ENCODE results near the gene ABI3BP.

DNA sequence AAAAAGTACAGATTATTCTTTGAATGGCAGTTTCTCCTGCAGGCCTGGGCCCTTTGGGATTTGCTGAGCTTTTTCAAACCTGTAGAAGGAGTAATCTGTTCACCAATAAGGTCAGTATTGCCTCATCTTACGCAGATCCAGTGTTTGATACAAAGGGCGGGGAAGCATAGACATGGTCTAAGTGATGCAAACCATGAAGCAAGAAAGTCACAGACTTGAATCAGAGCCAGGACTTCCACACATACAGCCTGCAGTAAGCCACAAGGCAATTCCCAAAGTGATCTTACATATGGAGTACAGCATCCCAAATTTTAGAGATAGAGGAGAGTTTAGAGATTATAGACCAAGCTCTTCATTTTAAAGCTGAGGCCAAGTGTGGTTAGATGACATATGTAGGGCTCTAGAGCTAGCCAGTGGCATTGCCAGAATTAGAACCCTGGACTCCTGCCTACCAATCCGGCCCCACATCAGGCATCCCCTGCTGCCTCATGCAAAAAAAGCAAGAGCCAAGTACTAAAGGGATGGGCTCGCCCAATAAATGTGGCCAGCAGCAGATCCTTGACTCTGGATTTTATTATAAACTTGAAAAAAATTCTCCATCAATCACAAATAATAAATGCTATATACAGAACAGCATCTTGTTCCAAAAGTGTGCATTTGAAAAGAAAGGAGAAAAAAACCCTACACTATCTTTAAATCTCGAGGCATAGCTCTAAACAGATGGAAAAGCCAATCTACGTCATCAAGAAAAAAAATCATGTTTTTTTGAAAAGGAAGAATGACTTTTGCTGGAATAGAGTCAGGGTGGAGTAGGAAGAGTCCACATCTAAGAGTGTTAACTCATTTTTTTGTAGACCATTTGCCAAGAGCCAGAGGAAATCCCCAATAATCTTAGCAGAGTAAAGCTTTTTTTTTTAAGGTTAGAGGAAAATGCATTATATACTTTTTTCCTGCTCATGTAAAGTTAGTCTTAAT lies 24.0 kb downstream of the ABI3BP start:
- TF ChIP-seq, protein P1, sequence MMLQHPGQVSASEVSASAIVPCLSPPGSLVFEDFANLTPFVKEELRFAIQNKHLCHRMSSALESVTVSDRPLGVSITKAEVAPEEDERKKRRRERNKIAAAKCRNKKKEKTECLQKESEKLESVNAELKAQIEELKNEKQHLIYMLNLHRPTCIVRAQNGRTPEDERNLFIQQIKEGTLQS (CRISPR knock-in tag; conservative IDR thresholded peaks at IDR 0.05) = no peak
- TF ChIP-seq, protein P2, sequence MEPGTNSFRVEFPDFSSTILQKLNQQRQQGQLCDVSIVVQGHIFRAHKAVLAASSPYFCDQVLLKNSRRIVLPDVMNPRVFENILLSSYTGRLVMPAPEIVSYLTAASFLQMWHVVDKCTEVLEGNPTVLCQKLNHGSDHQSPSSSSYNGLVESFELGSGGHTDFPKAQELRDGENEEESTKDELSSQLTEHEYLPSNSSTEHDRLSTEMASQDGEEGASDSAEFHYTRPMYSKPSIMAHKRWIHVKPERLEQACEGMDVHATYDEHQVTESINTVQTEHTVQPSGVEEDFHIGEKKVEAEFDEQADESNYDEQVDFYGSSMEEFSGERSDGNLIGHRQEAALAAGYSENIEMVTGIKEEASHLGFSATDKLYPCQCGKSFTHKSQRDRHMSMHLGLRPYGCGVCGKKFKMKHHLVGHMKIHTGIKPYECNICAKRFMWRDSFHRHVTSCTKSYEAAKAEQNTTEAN (CRISPR knock-in tag; IDR thresholded peaks at IDR 0.05) = no peak
- TF ChIP-seq, protein P3, sequence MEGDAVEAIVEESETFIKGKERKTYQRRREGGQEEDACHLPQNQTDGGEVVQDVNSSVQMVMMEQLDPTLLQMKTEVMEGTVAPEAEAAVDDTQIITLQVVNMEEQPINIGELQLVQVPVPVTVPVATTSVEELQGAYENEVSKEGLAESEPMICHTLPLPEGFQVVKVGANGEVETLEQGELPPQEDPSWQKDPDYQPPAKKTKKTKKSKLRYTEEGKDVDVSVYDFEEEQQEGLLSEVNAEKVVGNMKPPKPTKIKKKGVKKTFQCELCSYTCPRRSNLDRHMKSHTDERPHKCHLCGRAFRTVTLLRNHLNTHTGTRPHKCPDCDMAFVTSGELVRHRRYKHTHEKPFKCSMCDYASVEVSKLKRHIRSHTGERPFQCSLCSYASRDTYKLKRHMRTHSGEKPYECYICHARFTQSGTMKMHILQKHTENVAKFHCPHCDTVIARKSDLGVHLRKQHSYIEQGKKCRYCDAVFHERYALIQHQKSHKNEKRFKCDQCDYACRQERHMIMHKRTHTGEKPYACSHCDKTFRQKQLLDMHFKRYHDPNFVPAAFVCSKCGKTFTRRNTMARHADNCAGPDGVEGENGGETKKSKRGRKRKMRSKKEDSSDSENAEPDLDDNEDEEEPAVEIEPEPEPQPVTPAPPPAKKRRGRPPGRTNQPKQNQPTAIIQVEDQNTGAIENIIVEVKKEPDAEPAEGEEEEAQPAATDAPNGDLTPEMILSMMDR (IDR thresholded peaks at IDR 0.05) = no peak
- TF ChIP-seq FOXJ3 (CRISPR knock-in tag; IDR thresholded peaks at IDR 0.05; ENCODE audit: borderline replicate concordance) (no peak), RELA (CRISPR knock-in tag; IDR thresholded peaks at IDR 0.05; ENCODE audit: borderline replicate concordance) (no peak), TEAD4 (CRISPR knock-in tag; IDR thresholded peaks at IDR 0.05) (no peak), ZNF263 (CRISPR knock-in tag; IDR thresholded peaks at IDR 0.05; ENCODE audit: low read depth) (no peak), NR3C1 (CRISPR knock-in tag; conservative IDR thresholded peaks at IDR 0.05; ENCODE audit: low read depth) (no peak), TP53 (CRISPR knock-in tag; IDR thresholded peaks at IDR 0.05) (no peak), CREB1 (CRISPR knock-in tag; IDR thresholded peaks at IDR 0.05) (no peak)
- TF ChIP-seq, protein P4, sequence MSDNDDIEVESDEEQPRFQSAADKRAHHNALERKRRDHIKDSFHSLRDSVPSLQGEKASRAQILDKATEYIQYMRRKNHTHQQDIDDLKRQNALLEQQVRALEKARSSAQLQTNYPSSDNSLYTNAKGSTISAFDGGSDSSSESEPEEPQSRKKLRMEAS (CRISPR knock-in tag; IDR thresholded peaks at IDR 0.05) = no peak
- TF ChIP-seq, protein P5, sequence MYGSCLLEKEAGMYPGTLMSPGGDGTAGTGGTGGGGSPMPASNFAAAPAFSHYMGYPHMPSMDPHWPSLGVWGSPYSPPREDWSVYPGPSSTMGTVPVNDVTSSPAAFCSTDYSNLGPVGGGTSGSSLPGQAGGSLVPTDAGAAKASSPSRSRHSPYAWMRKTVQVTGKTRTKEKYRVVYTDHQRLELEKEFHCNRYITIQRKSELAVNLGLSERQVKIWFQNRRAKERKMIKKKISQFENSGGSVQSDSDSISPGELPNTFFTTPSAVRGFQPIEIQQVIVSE (CRISPR knock-in tag; IDR thresholded peaks at IDR 0.05; ENCODE audit: borderline replicate concordance) = no peak
- TF ChIP-seq, protein P6, sequence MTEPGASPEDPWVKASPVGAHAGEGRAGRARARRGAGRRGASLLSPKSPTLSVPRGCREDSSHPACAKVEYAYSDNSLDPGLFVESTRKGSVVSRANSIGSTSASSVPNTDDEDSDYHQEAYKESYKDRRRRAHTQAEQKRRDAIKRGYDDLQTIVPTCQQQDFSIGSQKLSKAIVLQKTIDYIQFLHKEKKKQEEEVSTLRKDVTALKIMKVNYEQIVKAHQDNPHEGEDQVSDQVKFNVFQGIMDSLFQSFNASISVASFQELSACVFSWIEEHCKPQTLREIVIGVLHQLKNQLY (CRISPR knock-in tag; IDR thresholded peaks at IDR 0.05) = no peak
